ENCODE measurements around the gene LRIG2.

GRCh38 chr1:113126207-113126606 lies 53.2 kb downstream of the LRIG2 start:
- TF ChIP-seq CTCF (conservative IDR thresholded peaks at IDR 0.05; ENCODE audit: low read depth, low read length) (no peak), MXI1 (IDR thresholded peaks at IDR 0.05; ENCODE audit: borderline replicate concordance, low read depth, low read length) (no peak), POLR2A (IDR thresholded peaks at IDR 0.05; ENCODE audit: low read depth, low read length) (no peak)
- TF ChIP-seq, protein P1, sequence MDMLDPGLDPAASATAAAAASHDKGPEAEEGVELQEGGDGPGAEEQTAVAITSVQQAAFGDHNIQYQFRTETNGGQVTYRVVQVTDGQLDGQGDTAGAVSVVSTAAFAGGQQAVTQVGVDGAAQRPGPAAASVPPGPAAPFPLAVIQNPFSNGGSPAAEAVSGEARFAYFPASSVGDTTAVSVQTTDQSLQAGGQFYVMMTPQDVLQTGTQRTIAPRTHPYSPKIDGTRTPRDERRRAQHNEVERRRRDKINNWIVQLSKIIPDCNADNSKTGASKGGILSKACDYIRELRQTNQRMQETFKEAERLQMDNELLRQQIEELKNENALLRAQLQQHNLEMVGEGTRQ (IDR thresholded peaks at IDR 0.05; ENCODE audit: low read depth, low read length), result no peak

Data from IMR-90 (cell line).